Stimulated activated CD4-positive, alpha-beta T cell treated with anti-CD3 and anti-CD28 coated beads, Interleukin-15, amount 100 ng/mL, for 1 hour (primary cell): ENCODE data around the gene UBE2I.

Experiments used
- DNase-seq, 2 donors: peaks; one replicate each; pipeline ENCODE4 v3.0.0-alpha.2; 2020; ENCODE audit warnings: low read depth in 1 of 2, low spot score in 1 of 2

The UBE2I gene

DNA sequence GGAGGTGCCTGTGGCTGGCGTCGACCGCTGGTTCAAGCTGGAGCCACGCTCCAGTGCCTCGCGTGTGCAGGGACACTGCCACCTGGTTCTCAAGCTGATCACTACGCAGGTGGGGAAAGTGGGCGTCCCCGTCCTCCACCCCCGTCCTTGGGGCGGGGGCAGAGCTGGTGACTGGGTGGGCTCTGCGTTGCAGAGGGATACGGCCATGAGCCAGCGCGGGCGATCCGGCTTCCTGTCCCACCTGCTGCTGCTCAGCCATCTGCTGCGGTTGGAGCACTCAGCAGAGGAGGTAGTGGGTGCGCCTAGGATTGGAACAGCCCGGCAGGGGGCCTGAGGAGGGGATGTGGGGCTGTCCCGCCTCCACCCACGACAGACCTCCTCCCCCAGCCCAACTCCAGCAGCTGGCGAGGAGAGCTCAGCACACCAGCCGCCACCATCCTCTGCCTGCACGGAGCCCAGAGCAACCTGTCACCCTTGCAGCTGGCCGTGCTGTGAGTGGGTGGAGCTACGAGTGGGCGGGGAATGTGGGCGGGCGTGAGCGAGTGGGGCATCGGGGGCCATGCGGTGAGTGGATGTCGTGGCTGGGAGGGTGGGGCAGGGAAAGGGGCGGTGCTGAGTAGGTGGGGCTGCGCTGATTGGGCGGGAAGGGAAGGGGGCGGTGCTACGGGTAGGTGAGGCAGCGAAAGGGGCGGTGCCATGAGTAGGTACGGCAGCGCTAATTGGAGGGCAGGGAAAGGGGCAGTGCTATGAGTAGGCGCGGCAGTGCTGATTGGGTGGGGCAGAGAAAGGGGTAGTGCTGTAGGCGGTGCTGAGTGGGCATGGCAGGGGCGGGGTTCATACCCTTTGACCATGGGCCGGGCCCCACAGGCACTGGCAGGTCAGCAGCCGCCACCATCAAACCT lies 33.3 kb downstream of the UBE2I start:
- peak; percentile 85 to 90 for DNase-seq

DNA sequence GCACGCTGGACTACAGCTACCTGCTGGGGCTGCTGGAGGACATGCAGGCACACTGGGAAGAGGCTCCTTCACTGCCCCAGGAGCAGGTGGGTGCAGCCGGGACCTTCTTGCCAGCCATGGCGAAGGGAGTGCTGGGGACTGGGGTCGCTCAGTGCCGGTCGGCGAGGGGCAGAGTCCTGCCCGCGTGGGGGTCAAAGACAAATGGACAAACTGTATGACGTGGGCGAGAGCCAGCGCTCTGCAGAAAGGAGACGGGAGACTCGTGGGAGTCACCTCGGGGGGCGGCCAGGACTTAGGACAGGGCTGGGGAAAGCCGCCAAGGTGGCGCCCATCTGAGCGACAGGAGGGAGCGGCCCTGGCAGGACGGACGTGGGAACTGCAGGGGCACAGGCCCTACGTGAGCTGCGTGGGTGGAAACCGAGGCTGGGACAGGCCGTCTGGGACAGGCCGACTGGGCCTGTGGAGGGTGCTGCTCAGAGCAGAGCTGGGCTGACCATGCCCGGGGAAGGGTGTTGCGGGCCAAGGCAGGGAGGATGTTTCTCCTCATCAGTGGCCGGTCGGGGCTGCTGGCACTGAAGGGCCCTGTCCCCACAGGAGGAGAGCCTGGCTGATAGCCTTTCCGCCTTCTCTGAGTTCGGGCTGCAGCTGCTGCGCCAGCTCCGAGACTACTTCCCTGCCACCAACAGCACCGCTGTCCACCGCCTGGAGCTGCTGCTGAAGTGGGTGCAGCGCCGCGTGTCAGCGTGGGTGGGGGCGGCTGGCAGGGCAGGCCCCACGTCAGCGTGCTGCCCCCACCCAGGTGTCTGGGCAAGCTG lies 34.2 kb downstream of the UBE2I start:
- DNase-seq = no peak

DNA sequence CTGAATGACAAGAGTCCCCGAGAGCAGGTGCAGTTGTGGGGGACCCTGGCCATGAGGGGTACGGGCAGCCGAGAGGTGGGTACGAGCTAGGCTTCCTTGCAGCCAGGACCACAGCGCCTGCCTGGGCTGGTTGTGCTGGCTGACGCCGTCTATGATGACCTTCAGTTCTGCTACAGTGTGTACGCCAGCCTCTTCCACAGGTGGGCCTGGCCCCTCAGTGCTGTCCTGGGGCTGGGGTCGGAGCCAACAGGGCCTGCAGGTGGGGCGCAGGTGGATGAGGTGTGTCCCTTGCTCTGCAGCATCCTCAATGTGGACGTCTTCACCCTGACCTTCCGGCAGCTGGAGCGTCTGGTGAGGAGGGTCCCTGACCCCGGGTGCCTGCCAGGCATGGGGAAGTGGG lies 35.1 kb downstream of the UBE2I start:
- DNase-seq = no peak

DNA sequence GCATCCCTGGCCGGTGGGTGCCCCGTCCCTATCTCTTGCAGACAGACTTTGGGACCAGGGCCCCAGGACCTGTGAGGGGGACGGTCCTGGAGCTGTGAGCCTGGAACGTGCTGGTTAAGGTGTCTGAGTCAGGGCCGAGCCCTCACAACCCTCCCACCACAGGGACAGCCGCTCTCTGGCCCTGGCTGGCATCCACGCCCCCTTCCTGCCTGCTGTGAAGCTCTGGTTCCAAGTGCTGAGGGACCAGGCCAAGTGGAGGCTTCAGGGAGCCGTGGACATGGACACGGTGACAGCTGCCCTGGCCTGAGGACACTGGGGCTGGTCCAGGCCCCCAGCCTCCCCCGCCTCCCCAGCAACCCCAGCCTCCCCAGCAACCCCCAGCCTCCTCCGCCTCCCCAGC lies 35.7 kb downstream of the UBE2I start:
- no peak for DNase-seq

DNA sequence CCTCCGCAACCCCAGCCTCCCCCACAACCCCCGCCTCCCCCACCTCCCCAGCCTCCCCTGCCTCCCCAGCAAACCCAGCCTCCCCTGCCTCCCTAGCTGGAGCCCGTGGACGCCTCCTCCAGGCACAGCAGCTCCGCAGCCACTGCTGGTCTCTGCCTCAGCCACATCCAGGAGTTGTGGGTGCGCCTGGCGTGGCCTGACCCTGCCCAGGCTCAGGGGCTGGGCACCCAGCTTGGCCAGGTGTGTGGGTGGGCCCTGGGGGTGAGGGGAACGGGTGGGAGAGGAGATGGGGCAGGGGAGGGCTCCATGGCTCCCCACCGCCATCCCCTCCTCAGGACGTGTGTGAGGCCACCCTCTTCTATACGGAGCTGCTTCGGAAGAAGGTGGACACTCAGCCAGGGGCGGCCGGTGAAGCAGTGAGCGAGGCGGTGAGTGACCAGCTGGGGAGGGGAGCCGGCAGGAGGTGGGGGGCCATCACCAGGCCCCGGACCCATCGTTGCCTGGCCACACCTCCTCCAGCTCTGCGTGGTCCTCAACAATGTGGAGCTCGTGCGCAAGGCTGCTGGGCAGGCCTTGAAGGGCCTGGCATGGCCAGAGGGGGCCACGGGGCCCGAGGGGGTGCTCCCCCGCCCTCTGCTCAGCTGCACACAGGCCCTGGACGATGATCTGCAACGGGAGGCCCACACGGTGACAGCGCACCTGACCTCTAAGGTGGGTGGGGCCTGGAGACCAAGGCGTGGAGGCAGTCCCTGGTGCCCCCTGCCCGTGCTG lies 36.4 kb downstream of the UBE2I start:
- DNase-seq = no peak

DNA sequence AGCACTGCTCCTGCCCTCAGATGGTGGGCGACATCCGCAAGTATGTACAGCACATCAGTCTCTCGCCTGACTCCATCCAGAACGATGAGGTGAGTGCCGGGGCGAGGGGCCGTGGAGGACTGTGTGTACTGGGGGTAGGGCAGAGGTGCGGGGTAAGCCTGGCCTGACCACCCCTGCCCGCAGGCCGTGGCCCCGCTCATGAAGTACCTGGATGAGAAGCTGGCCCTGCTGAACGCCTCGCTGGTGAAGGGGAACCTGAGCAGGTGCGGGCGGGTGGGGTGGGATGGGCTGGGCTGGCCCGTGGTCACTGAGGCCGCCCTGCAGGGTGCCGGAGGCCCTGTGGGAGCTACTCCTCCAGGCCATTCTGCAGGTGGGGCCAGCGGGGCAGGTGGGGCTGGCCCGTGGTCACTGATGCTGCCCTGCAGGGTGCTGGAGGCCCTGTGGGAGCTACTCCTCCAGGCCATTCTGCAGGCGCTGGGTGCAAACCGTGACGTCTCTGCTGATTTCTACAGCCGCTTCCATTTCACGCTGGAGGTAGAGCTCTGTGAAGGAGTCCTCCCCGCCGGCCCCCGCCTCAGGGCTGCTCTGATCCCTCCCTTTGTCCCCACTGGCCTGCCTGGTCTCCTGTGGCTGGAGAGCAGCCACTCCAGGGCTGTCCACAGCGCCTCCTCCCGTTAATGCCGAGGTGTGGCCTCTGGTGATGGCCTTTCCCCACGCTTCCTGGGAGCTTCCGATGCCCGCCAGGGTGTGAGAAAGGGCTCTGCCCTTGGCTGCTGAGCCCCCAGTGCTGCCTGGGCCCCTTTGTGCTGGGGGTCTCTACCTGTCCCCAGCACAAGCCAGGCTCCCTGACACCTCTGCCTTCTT lies 37.2 kb downstream of the UBE2I start:
- no peak for DNase-seq

DNA sequence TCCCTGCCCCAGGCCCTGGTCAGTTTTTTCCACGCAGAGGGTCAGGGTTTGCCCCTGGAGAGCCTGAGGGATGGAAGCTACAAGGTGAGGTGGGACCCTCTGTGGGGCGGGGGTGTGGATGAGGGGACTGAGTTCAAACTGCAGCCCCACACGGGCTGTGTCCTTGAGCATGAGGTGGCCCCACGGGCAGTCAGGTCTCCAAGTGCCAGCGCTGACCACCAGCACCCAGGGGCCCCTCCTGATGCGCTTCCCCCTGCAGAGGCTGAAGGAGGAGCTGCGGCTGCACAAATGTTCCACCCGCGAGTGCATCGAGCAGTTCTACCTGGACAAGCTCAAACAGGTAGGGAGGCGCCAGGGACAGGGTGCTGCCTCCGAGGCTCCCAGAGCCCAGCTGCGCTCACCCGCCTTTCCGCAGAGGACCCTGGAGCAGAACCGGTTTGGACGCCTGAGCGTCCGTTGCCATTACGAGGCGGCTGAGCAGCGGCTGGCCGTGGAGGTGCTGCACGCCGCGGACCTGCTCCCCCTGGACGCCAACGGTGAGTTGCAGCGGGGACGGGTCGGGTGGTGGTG lies 37.9 kb downstream of the UBE2I start:
- no peak for DNase-seq

DNA sequence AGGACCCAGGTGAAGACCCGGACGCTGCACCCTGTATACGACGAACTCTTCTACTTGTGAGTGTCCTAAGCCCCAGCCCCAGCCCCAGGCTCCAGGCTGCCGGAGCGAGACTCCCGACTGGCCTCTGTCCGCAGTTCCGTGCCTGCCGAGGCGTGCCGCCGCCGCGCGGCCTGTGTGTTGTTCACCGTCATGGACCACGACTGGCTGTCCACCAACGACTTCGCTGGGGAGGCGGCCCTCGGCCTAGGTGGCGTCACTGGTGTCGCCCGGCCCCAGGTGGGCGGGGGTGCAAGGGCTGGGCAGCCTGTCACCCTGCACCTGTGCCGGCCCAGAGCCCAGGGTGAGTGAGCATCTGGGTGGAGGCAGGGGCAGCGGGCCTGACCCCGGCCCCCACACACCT lies 38.5 kb downstream of the UBE2I start:
- DNase-seq = no peak

DNA sequence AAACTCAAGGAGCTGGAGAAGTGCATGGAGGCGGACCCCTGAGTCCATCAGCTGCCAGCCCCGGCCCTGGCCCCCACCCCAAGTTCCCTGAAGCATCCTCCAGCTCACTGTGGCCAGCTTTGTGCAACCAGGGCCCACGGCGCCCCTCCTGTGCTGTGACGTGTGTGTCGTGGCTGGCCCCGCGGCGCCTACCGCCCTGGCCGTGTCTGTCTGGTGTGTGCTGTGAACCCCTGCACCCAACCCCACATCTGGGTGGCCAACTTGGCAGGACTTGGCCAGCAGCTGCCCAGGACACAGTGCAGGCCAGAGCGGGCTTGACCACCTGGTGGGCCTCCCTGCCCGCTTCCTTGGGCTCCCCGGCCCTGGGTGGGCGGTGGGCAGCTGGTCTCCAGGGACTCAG lies 39.0 kb downstream of the UBE2I start:
- no peak for DNase-seq

DNA sequence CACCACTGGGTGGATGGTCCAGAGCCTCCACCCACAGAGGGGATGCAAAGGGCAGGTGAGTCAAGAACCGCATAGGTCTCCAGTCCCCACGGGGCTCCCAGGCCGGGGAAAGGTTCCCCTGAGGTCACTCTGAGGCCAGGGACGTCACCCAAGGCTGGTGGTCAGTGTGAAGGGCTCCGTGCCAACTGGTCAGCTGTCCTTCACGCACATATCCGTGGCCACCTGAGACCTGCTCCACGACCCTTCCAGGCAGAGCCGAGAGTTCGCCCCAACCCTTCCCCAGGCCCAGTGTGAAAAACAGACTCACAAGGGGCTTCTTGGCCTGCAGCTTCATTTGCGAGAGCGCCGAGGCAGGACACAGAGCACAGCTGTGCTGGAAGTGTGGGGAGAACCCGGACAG lies 39.5 kb downstream of the UBE2I start:
- no peak for DNase-seq

DNA sequence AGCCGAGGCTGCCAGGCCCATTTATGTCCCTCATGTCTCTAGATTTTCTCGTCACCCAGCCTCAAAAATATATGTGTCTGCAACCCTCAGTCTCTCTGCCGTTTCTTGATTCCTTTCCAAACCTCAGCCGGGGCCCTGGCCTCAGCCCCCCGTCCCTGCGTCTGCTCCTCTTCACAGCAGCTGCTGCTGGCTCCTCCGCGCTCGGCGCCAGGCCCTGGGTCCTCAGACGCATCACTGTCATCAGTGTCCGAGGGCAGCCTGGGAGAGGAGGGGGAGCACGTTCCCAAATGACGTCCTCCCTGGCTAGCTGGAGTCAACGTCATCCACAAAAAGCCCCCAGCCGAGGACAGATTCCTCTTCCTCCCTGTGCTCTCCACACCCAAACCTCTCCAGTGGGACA lies 39.9 kb downstream of the UBE2I start:
- DNase-seq = no peak

DNA sequence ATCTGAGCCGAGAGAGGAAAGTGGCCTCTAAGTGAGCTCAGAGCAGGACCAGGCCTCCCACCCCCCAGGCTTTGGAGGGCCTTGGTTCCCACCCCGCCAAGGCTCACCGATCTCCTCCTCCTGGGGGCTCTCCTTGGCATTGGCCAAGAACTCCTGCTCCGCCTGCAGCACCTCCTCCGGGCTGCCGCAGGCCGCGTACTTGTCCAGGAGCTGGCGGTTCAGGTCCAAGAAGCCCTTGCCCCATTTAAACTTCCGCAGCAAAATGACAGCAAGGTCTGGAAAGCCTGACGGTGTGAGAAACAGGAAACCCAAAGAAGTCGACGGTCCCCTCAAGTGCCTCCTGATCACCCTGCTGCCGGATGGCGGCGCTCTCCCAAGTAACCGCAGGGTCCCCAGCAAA lies 40.5 kb downstream of the UBE2I start:
- DNase-seq = no peak

DNA sequence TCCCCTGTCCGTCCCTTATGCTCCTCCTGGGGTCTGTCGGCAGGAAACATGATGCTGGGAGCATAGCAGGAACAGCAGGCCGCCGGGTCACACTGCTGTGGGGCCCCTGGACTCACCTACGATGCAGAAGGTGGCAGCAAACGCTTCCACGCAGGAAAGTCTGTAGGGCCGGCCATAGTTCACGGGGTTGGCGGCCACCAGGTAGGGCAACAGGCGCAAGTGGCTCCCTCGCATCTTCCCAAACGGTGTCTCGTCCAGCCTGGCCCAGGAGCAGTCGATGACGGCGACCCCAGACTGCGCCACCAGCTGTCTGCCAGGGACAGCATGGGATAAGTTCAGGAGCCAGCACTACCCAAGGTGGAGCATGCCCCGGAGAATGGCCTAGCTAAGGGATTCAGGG lies 41.3 kb downstream of the UBE2I start:
- DNase-seq = no peak

DNA sequence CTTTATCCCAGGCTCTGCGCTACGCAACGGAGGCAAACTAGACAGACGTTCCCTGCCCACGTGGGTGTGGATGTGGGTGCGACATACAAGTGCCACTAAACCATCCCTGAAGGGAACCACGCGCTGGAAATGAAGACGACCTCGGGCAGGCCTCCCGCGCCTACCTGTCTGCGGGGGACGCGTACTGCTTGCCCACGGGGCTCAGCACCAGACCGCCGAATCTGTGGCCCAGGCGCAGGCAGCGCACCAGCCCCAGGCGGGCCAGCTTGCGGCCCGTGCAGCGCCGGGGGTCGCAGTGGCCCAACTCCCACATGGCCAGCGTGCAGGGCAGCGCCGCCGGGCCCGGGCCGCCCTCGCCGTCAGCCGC lies 41.8 kb downstream of the UBE2I start:
- no peak for DNase-seq

DNA sequence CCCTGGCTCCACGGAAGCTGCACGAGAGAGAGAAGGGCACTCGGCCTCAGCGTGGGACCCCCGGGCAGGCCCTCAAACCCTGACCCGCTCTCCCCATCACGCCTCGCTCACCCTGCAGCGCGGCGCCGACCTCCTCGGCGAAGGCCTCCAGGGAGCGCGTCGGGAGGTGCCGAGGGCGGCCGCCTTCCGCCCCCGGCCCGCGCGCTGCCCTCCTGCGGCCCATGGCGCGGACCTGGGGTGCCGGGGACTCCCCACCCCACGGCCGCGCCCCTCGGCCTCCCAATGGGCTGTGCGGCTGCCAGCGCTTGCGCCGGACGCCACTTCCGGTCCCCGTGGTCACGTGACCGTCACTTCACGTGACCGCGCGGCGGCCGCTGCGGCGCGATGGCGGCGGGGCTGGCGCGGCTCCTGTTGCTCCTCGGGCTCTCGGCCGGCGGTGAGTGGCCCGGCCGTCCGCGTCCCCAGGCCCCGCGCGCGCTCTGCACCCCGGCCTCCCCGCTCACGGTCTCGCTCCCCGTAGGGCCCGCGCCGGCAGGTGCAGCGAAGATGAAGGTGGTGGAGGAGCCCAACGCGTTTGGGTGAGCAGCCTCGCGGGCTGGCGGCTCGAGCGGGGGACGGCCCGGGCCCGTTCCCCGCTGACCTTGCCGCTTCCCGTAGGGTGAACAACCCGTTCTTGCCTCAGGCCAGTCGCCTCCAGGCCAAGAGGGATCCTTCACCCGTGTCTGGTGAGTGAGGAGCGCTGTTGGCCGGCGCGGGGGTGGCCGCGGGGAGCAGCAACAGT lies 42.3 kb downstream of the UBE2I start, which contains the start of the genes GNPTG and TSR3:
Gene GNPTG (plus strand): TSS at position 350 of the 781 bp plus-strand sequence. CDS start 35 bp downstream, at position 385.
Gene TSR3 (minus strand): TSS at position 297 of the 781 bp plus-strand sequence. CDS start 74 bp downstream, at position 223.
- DNase-seq = peak; percentile 72 to 80

DNA sequence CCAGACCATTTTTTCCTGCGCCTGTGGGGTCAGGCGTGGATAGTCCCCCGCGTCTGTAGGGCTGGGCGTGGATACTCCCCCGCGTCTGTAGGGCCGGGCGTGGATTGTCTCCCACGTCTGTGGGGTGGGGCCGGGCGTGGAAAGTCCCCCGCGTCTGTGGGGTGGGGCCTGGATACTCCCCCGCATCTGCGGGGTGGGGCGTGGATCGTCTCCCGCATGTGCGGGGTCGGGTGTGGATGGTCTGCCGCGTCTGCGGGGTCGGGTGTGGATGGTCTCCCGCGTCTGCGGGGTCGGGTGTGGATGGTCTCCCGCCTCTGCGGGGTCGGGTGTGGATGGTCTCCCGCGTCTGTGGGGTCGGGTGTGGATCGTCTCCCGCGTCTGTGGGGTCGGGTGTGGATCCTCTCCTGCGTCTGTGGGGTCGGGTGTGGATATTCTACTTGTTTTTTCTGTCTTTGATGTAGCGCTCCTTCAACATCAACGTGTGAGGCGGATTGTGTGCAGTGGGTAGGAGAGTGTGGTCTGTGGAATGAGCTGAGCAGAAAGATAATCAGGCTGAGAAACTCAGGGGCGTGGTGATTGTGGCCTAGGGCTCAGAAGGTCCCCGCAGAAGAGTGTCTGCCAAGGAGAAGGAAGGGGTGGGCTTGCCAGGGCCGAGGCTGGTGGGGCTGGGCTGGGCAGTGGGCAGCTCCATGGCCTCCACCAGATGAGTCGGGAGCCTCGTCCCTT lies 45.5 kb downstream of the UBE2I start:
- DNase-seq = no peak

DNA sequence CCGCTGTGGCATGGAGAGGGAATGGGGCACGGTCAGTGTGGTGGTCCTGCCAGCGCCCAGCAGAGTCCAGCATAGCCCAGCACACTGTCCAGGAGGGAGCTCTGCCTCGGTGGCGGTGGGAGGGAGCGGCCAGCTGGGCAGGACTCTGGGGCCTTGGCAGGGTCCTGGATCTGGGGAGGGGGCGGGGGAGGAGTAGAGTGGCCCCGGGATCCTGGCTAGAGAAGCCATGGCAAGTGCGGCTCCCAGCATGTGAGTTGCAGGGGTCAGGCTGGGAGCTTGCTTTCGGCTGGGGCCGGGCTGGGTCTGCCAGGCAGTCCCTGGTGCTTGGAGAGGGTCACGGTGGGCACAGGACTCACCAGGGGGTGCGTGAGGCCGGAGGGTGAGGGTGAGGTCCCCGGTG lies 46.2 kb downstream of the UBE2I start:
- no peak for DNase-seq

DNA sequence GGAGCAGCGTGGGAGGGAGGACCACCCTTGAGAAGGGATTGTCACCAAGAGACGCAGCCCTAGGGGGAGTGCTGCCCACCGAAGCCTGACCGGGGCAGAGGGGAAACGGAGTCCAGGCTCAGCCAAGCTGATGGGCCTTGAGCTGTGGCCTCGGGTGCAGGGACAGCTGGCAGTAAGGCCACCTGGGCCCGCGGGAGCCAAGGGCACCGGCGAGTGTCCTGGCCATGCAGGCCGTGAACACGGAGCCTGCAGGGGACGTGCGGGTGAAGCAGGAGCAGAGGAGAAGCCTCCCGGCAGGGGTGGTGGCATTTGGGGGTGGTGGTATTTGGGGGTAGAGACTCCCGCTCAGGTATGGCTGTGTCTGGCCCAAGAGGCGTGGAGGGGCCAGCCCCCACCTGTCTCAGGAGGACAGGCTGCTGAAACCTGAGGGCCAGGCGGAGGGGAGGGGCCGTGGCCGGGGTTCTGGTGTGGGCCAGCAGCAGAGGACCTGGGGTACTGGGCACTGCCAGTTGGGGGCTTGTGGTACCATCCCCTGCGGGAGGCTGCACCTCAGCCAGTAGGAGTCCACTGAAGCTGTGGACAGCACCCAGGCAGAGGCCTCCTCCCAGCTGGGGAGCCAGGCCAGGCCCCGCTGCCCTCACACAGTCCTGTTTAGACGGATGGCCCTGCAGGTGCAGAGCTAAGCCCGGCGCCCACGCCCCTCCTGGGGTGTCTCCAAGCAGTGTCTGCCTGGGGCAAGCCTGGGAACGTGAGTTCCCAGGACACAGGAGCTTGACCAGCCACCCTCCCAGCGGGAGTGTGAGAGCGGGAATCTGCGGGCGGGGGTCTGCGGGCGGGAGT lies 46.8 kb downstream of the UBE2I start:
- no peak for DNase-seq
